Tibial nerve (tissue), 4 donors: ENCODE results near the gene MINDY4.

Experiments
- EP300 ChIP-seq, 2 donors: sonication (generic); formaldehyde crosslinking; IDR thresholded peaks; one replicate each; pipeline ENCODE4 v1.6.1; 2017; ENCODE audit warnings: antibody characterized with exemption in 2 of 2, mild to moderate bottlenecking in 1 of 2
- POLR2A ChIP-seq, 2 donors: fragments of 450-650 bp; IDR thresholded peaks; one replicate each; pipeline ENCODE4 v1.6.1; 2017; ENCODE audit warnings: antibody characterized with exemption in 2 of 2, mild to moderate bottlenecking in 2 of 2, moderate library complexity in 2 of 2
- TF ChIP-seq, protein P1 (sequence below), 5 experiments: fragments of 200-600 bp in 3 of 5; fragments of 450-650 bp in 2 of 5; sonication (generic) in 3 of 5; IDR thresholded peaks; one replicate each; pipeline ENCODE4 v1.5.1; 2016 to 2019; ENCODE audit warnings: antibody characterized with exemption in 5 of 5, mild to moderate bottlenecking in 3 of 5, moderate library complexity in 2 of 5

DNA sequence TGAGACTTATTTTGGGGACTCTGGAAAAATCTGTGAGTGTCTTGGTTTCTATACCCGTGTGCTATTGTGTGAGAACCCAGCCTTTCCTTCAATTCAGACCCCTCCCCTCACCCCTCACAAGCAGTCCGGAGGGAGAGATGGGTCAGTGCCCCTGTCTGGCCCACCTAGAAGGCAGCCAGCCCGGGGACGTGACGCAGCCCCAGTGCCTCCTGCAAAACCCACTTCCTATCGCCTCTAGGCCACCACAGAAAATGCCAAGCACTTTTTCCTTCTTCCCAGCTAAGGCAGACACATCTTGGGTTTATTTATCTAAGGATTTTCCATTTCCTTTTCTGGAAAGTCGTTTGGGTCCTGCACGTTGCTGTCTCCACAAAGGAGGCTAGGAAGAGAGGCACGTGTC lies 128.8 kb downstream of the MINDY4 start:
- no peak for TF ChIP-seq POLR2A (IDR thresholded peaks at IDR 0.05)
- TF ChIP-seq, protein P1, sequence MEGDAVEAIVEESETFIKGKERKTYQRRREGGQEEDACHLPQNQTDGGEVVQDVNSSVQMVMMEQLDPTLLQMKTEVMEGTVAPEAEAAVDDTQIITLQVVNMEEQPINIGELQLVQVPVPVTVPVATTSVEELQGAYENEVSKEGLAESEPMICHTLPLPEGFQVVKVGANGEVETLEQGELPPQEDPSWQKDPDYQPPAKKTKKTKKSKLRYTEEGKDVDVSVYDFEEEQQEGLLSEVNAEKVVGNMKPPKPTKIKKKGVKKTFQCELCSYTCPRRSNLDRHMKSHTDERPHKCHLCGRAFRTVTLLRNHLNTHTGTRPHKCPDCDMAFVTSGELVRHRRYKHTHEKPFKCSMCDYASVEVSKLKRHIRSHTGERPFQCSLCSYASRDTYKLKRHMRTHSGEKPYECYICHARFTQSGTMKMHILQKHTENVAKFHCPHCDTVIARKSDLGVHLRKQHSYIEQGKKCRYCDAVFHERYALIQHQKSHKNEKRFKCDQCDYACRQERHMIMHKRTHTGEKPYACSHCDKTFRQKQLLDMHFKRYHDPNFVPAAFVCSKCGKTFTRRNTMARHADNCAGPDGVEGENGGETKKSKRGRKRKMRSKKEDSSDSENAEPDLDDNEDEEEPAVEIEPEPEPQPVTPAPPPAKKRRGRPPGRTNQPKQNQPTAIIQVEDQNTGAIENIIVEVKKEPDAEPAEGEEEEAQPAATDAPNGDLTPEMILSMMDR (IDR thresholded peaks at IDR 0.05), result no peak
- TF ChIP-seq EP300 (IDR thresholded peaks at IDR 0.05), result peak in 1 of 2 donors; percentile 22
